ENCODE measurements around the gene ANKS4B. TPM values are rescaled to one million over a fixed set of nuclear protein-coding genes. Genes with fewer than 3 reads are reported as not detected.

The ANKS4B gene
- total and polyA plus RNA-seq, 2 of the 8 experiments (the other 6 are each of a cell fraction or from before 2014, with no cell fraction given), result 0.06 to 0.15 TPM

DNA sequence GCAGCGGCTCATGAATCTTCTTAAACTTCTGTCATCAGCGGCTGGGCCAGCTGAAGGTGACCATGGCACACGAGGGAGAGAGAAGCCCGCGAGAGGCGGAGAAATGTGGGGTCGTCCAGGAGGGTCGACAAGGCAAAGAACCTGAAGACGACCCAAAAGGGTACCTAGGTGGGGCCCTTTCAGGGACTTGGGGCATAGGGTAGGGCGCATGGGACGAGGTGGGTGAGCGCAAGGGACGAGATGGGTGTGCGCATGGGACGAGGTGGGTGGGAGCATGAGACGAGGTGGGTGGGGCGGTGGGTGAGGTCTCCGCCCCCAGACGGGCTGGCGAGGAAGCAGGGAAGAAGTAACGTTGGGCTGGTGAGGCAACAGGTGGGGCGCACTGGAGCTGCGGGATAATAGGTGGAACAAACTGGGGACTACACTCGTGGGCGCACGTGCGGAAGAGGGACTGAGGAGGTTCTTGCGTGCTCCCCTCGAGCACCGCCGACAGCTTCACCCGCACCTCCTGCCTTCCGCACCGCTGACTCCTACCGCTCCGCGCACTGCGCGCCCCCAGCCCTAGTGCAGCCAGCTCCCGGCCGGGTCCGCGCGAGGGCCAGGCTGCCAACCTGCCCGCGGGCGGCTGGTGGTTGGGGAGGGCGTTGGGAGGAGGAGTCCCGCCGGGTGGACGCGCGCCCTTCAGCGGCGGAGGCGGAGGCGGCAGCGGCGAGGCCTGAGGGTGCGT is 67.8 kb downstream of the ANKS4B start:
- 1% methylated on average over 40 of the region's 60 CpGs; no CpG with 5 or more reads in 1 of the 2 experiments for WGBS, 2 experiments (ENCODE audit: extremely low coverage in 1 of 2, insufficient coverage in 1 of 2, insufficient read length in 1 of 2, insufficient replicate concordance in 2 of 2, low coverage in 1 of 2, low lambda C conversion rate in 2 of 2, missing lambda C conversion rate in 1 of 2)
- FAIRE-seq, result no peak
- H3K4me2 ChIP-seq (ENCODE audit: insufficient read depth in 1 of 2, low read depth in 2 of 2, low read length in 2 of 2), result peak overlapping the region; percentile 76 to 96
- TF ChIP-seq RBBP5 (IDR thresholded peaks at IDR 0.05; ENCODE audit: borderline replicate concordance, low read depth, low read length) (peak; percentile 80), TAF1 (IDR thresholded peaks at IDR 0.05; ENCODE audit: low read depth, low read length) (no peak), YY1 (IDR thresholded peaks at IDR 0.05; ENCODE audit: low read depth, low read length) (no peak), POLR2A (IDR thresholded peaks at IDR 0.05; ENCODE audit: control extremely low read depth in 1 of 2, low read depth in 2 of 2, low read length in 2 of 2) (no peak), NRF1 (IDR thresholded peaks at IDR 0.05; ENCODE audit: low read depth, low read length) (no peak), SRF (IDR thresholded peaks at IDR 0.05; ENCODE audit: low read depth, low read length) (no peak), MAFK (IDR thresholded peaks at IDR 0.05; ENCODE audit: low read depth, low read length) (no peak), SUZ12 (IDR thresholded peaks at IDR 0.05; ENCODE audit: low read length) (no peak), SP1 (IDR thresholded peaks at IDR 0.05; ENCODE audit: low read depth, low read length) (no peak), CREB1 (IDR thresholded peaks at IDR 0.05) (0 out of 2 replicates have a peak, but pooled peaks have one; percentile 34)
- TF ChIP-seq, protein P1, sequence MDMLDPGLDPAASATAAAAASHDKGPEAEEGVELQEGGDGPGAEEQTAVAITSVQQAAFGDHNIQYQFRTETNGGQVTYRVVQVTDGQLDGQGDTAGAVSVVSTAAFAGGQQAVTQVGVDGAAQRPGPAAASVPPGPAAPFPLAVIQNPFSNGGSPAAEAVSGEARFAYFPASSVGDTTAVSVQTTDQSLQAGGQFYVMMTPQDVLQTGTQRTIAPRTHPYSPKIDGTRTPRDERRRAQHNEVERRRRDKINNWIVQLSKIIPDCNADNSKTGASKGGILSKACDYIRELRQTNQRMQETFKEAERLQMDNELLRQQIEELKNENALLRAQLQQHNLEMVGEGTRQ (IDR thresholded peaks at IDR 0.05; ENCODE audit: low read length), result no peak
- TF ChIP-seq, protein P2, sequence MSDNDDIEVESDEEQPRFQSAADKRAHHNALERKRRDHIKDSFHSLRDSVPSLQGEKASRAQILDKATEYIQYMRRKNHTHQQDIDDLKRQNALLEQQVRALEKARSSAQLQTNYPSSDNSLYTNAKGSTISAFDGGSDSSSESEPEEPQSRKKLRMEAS (IDR thresholded peaks at IDR 0.05), result peak; percentile 86

More for the DNA sequence above, 67.8 kb downstream of the ANKS4B start:
- peak overlapping the region; percentile 34 to 74 (median 68) for H3K4me3 ChIP-seq (ENCODE audit: extremely low read depth in 1 of 4, insufficient read depth in 2 of 4, low read depth in 3 of 4, low read length in 4 of 4)
- H3K36me3 ChIP-seq (ENCODE audit: control insufficient read depth in 2 of 4, insufficient read depth in 4 of 4, low read length in 3 of 4), result no peaks in the 10 kb centered on the region
- no peak overlapping the region for H2AK5ac ChIP-seq (ENCODE audit: low read depth, low read length)
- peak; percentile 43 to 82 for DNase-seq (ENCODE audit: low read depth in 1 of 2, low spot score in 2 of 2)
- peaks cover 0 to 3% (median 2%) of the 10 kb centered on the region in 4 experiments; a peak in 4 of 7 replicates for H3K4me1 ChIP-seq (replicated peaks in 1 of 4; ENCODE audit: control insufficient read depth in 3 of 4, insufficient read depth in 4 of 4, low read length in 3 of 4)
- no peaks in the 10 kb centered on the region for H3K79me2 ChIP-seq (ENCODE audit: control insufficient read depth in 1 of 2, insufficient read depth in 2 of 2, low read length in 2 of 2)
- H3K23ac ChIP-seq (ENCODE audit: insufficient read length), result no peak overlapping the region
- H2BK15ac ChIP-seq (ENCODE audit: low read length), result no peak overlapping the region
- peak overlapping the region; percentile 72; the same call in 1 of the 2 replicates for H2AFZ ChIP-seq (ENCODE audit: low read length)
- H3K79me1 ChIP-seq (ENCODE audit: low read depth, low read length), result no peaks in the 10 kb centered on the region
- H4K91ac ChIP-seq (replicated peaks; ENCODE audit: insufficient read length, low read length), result peak overlapping the region; percentile 11
- H4K8ac ChIP-seq (ENCODE audit: extremely low read depth, insufficient read depth, low read length), result peak overlapping the region; percentile 42
- H3K14ac ChIP-seq (ENCODE audit: insufficient read length), result no peak overlapping the region
- no peaks in the 10 kb centered on the region for H3K9me3 ChIP-seq (ENCODE audit: insufficient read depth in 2 of 2, low read depth in 1 of 2, low read length in 1 of 2)
- no peak overlapping the region for H3K18ac ChIP-seq (ENCODE audit: extremely low read depth, low read length)
- CTCF ChIA-PET (ENCODE audit: partially characterized antibody), result interaction anchor here (0.6 to 3.8 kb wide), 23 partner anchors 10 to 475 kb away, joined by 3 to 65 read pairs (median 4); partner anchors contain the start of genes CRYM and LDAF1
- H3K23me2 ChIP-seq (ENCODE audit: low read depth, low read length), result peaks cover 10% of the 10 kb centered on the region; the same call in 1 of the 2 replicates
- 0 out of 2 replicates have a peak overlapping the region, but pooled peaks have one; percentile 36 for H2BK20ac ChIP-seq (ENCODE audit: low read length)
- POLR2A ChIA-PET (ENCODE audit: partially characterized antibody), result interaction anchor here (0.7 to 1.9 kb wide), 6 partner anchors 14 to 149 kb away, joined by 3 to 9 read pairs (median 6); partner anchors contain the start of gene LDAF1
- H3K27me3 ChIP-seq (replicated peaks in 1 of 4; ENCODE audit: control insufficient read depth in 3 of 4, extremely low read depth in 1 of 4, insufficient read depth in 3 of 4, low read length in 3 of 4), result peaks cover 8 to 38% (median 25%) of the 10 kb centered on the region in 4 experiments
- peaks cover 0 to 7% of the 10 kb centered on the region in 2 experiments for H4K20me1 ChIP-seq (replicated peaks in 1 of 2; ENCODE audit: control insufficient read depth in 1 of 2, insufficient read depth in 2 of 2, low read length in 2 of 2)
- no peak overlapping the region; the same call in 1 of the 2 replicates for H2BK5ac ChIP-seq (ENCODE audit: low read depth, low read length)
- H3K4ac ChIP-seq (replicated peaks; ENCODE audit: insufficient read length, low read depth, low read length), result no peak overlapping the region
- H3K9ac ChIP-seq (replicated peaks in 1 of 4; ENCODE audit: extremely low read depth in 1 of 4, low read depth in 3 of 4, low read length in 3 of 4), result no peak overlapping the region
- H3K27ac ChIP-seq (ENCODE audit: low read depth, low read length), result no peak overlapping the region
- H2BK12ac ChIP-seq (ENCODE audit: low read depth, low read length), result no peak overlapping the region
- no peak overlapping the region for H4K5ac ChIP-seq (ENCODE audit: insufficient read length, low read depth, low read length)
- H2BK120ac ChIP-seq (replicated peaks; ENCODE audit: low read depth, low read length), result no peak overlapping the region
- no peak overlapping the region for H3K56ac ChIP-seq (replicated peaks; ENCODE audit: insufficient read length, low read depth, low read length)

All from H1 (cell line).